Effector memory CD4-positive, alpha-beta T cell (primary cell): ENCODE results near the gene HSPA9.

Source experiments
- DNase-seq, 3 donors: peaks; one replicate each; pipeline ENCODE4 v3.0.0-alpha.2; 2020
- H3K27ac ChIP-seq: 2 replicates; pipeline ENCODE4 v1.7.0; 2013; ENCODE audit warnings: mild to moderate bottlenecking, low read length, moderate library complexity; ENCODE audit not compliant: insufficient read depth, poor library complexity, severe bottlenecking
- H3K27me3 ChIP-seq: replicated peaks from 2 replicates; pipeline ENCODE4 v1.7.0; 2013; ENCODE audit warnings: mild to moderate bottlenecking, low read length; ENCODE audit not compliant: insufficient read depth, control insufficient read depth, poor library complexity, severe bottlenecking
- H3K36me3 ChIP-seq: 2 replicates; pipeline ENCODE4 v1.7.0; 2013; ENCODE audit warnings: mild to moderate bottlenecking, low read length, moderate library complexity; ENCODE audit not compliant: control insufficient read depth, insufficient read depth
- H3K4me1 ChIP-seq: 2 replicates; pipeline ENCODE4 v1.7.0; 2013; ENCODE audit warnings: low read length, mild to moderate bottlenecking; ENCODE audit not compliant: control insufficient read depth, insufficient read depth, poor library complexity, severe bottlenecking
- H3K4me3 ChIP-seq: 2 replicates; pipeline ENCODE4 v1.7.0; 2013; ENCODE audit warnings: low read length, low read depth, mild to moderate bottlenecking; ENCODE audit not compliant: insufficient read depth, poor library complexity, severe bottlenecking
- H3K9me3 ChIP-seq: 2 replicates; pipeline ENCODE4 v1.7.0; 2013; ENCODE audit warnings: mild to moderate bottlenecking, low read length, moderate library complexity; ENCODE audit not compliant: control insufficient read depth

The HSPA9 gene

DNA sequence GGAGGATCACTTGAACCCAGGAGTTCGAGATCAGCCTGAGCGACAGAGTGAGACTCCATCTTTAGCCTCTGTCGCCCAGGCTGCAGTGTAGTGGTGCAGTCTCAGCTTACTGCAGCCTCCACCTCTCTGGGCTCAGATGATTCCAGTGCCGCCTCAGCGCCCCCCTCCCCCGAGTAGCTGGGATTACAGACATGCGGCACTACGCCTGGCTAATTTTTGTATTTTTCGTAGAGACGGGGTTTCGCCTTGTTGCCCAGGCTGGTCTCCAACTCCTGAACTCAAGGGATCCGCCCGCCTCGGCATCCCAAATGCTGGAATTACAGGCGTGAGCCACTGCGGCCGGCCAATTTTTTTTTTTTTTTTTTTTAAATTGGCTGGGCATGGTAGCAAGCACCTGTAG lies 2.3 kb upstream of the HSPA9 start:
- no peak overlapping the region for H3K4me3 ChIP-seq
- H3K4me1 ChIP-seq = peaks cover 12% of the 10 kb centered on the region
- H3K9me3 ChIP-seq = no peaks in the 10 kb centered on the region
- no peak overlapping the region for H3K27ac ChIP-seq
- peaks cover 8% of the 10 kb centered on the region for H3K36me3 ChIP-seq
- DNase-seq = no peak
- no peaks in the 10 kb centered on the region for H3K27me3 ChIP-seq

- Histone ChIP-seq H3K4me1 (peaks cover 12% of the 10 kb centered on the region), H3K27me3 (no peaks in the 10 kb centered on the region), H3K4me3 (peak overlapping the region; percentile 95), H3K27ac (peak overlapping the region; percentile 99), H3K9me3 (no peaks in the 10 kb centered on the region), H3K36me3 (peaks cover 30% of the 10 kb centered on the region)
- no peak for DNase-seq
These were observed 432 bp downstream of the HSPA9 start for GRCh38 chr5:138574744-138575193.

DNA sequence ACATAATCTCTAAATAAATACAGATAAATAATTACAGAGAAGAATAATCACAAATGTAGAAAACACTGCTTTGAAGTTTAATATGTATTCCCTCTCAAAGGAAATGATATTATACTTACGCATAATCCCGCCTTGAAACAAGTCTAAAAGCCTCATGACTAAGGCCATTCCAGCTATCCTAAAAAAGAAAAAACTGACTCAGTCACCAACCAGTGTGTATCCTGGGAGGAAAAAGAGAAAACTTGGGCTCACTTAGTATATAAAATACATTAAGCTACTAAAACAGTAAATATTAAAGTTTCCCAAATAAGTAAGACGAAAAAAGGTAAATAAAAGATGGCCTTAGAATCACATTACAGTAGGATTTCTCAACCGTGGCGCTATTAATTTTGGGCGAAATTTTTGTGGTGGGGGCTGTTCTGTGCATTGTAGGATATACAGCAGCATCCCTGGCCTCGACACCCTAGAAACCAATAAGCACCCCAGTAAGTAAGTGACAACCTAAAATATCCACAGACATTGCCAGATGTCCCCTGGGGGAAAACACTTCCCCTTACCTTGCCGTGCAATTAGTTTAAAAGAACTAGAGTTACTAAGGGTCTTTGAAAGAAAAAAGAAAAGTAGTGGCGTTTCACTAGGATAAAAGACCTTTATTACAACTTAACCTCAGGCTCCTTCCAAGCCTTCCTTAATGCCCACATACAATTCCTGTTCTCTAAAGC lies 1.1 kb downstream of the HSPA9 start:
- peak overlapping the region; percentile 95 for H3K4me3 ChIP-seq
- H3K36me3 ChIP-seq = peaks cover 36% of the 10 kb centered on the region
- H3K9me3 ChIP-seq = no peaks in the 10 kb centered on the region
- H3K4me1 ChIP-seq = peaks cover 10% of the 10 kb centered on the region
- DNase-seq = no peak
- peak overlapping the region; percentile 99 for H3K27ac ChIP-seq
- H3K27me3 ChIP-seq = no peaks in the 10 kb centered on the region

DNA sequence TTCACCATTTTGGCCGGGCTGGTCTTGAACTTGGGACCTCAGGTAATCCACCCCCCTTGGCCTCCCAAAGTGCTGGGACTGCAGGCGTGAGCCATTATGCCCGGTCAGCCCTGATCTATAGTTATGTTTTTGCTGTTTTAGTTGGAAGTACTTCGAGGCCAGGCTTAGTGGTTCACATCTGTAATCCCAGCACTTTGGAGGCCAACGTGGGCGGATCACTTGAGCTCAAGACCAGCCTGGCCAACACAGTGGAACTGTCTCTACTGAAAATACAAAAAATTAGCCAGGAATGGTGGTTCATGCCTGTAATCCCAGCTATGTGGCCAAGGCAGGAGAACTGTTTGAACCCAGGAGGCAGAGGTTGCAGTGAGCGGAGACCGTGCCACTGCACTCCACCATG lies 2.0 kb downstream of the HSPA9 start:
- no peak overlapping the region for H3K27ac ChIP-seq
- H3K36me3 ChIP-seq = peaks cover 45% of the 10 kb centered on the region
- no peak for DNase-seq
- H3K27me3 ChIP-seq = no peaks in the 10 kb centered on the region
- H3K4me1 ChIP-seq = peaks cover 10% of the 10 kb centered on the region
- H3K9me3 ChIP-seq = no peaks in the 10 kb centered on the region
- no peak overlapping the region for H3K4me3 ChIP-seq

- Histone ChIP-seq H3K27ac (no peak overlapping the region), H3K4me3 (no peak overlapping the region), H3K27me3 (no peaks in the 10 kb centered on the region), H3K4me1 (peaks cover 11% of the 10 kb centered on the region), H3K36me3 (peaks cover 66% of the 10 kb centered on the region), H3K9me3 (no peaks in the 10 kb centered on the region)
- no peak for DNase-seq
These were observed 4.3 kb downstream of the HSPA9 start for GRCh38 chr5:138570871-138571270.

DNA sequence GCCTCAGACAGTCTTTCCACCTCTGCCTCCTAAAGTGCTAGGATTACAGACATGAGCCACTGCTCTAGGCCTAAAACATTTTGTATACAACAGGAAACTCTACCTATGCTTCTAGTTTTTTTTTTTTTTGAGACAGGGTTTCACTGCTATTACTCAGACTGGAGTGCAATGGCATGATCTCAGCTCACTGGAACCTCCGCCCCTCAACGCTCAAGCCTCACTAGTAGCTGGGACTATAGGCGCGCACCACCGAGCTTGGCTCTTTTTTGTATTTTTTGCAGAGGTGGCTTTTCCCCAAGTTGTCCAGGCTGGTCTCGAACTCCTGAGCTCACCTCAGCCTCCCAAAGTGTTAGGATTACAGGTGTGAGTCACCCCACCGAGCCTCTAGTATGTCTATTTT lies 5.4 kb downstream of the HSPA9 start:
- no peaks in the 10 kb centered on the region for H3K9me3 ChIP-seq
- no peak overlapping the region for H3K27ac ChIP-seq
- peaks cover 19% of the 10 kb centered on the region for H3K4me1 ChIP-seq
- H3K4me3 ChIP-seq = no peak overlapping the region
- no peaks in the 10 kb centered on the region for H3K27me3 ChIP-seq
- H3K36me3 ChIP-seq = peaks cover 70% of the 10 kb centered on the region
- no peak for DNase-seq

GRCh38 chr5:138568061-138568824 lies 7.0 kb downstream of the HSPA9 start:
- H3K36me3 ChIP-seq = peaks cover 72% of the 10 kb centered on the region
- no peak overlapping the region for H3K27ac ChIP-seq
- peaks cover 16% of the 10 kb centered on the region for H3K4me1 ChIP-seq
- no peaks in the 10 kb centered on the region for H3K27me3 ChIP-seq
- H3K4me3 ChIP-seq = no peak overlapping the region
- no peak for DNase-seq
- H3K9me3 ChIP-seq = no peaks in the 10 kb centered on the region

DNA sequence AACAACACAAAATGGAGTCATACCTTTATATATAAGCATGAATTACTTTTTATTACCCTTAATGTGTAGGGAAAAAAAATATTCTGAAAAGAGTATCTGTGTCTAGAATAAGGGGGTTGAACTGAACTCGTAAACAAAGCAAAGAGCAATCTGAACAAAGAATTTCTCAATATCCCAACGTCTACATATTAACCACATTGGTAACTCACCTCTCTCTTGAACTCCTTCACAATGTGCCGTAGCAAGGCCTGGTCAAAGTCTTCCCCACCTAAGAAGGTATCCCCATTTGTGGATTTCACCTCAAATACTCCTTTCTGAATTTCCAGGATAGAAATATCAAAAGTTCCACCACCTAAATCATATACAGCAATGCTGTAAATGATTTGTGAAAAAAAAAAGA lies 8.4 kb downstream of the HSPA9 start:
- Histone ChIP-seq H3K36me3 (peaks cover 61% of the 10 kb centered on the region), H3K4me1 (peaks cover 16% of the 10 kb centered on the region), H3K27ac (no peak overlapping the region), H3K4me3 (no peak overlapping the region), H3K27me3 (no peaks in the 10 kb centered on the region), H3K9me3 (no peaks in the 10 kb centered on the region)
- no peak for DNase-seq

DNA sequence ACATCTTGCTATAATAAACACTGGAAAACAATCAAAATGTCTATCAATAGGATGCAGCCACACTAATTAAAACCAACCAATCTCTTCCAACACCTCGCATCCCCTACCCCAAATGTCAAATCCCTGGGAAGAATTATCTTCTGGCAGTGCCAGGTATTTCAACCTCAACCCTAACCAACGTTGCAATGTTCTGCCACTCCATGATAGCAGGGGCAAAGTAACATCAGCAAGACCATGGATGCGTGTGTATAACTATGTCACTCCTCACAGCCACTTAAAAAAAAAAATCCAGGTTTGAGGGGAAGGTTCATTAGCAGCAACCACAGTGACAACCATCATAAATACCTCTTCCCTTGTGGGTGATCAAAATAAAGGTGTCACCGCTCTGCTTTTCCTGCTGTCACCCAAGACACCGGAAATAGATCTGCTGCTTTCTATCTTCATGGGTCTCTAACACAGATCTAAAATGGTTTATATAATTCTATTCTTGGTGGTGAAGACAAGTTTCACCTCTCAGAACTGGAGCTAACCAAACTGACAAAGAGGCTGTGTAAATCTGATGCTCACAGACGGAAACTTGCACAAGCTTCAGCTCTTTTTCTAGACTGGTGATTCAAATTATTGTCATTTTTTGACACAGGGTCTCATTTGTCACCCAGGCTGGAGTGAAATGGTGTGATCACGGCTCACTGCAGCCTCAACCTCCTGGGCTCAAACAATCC lies 9.9 kb downstream of the HSPA9 start:
- no peaks in the 10 kb centered on the region for H3K27me3 ChIP-seq
- no peaks in the 10 kb centered on the region for H3K9me3 ChIP-seq
- H3K27ac ChIP-seq = peak overlapping the region; percentile 54
- H3K36me3 ChIP-seq = peaks cover 64% of the 10 kb centered on the region
- H3K4me3 ChIP-seq = no peak overlapping the region
- peaks cover 16% of the 10 kb centered on the region for H3K4me1 ChIP-seq
- peak in 2 of 3 donors; percentile 11 to 23 for DNase-seq

- H3K27ac ChIP-seq = no peak overlapping the region
- DNase-seq = no peak
- H3K27me3 ChIP-seq = no peaks in the 10 kb centered on the region
- peaks cover 64% of the 10 kb centered on the region for H3K36me3 ChIP-seq
- peaks cover 16% of the 10 kb centered on the region for H3K4me1 ChIP-seq
- no peak overlapping the region for H3K4me3 ChIP-seq
- H3K9me3 ChIP-seq = no peaks in the 10 kb centered on the region
These were observed 11.0 kb downstream of the HSPA9 start for GRCh38 chr5:138564242-138564641.
